ENCODE data around the gene UNC5C. TPM values are rescaled to one million over a fixed set of nuclear protein-coding genes. Genes with fewer than 3 reads are reported as not detected.

Gene UNC5C
- polyA plus RNA-seq, 1 donor, result 4.1 TPM

GRCh38 chr4:95231681-95232080 is 317.1 kb downstream of the UNC5C start:
- Histone ChIP-seq H3K27ac (ENCODE audit: low read length) (no peak overlapping the region), H3K4me1 (ENCODE audit: control insufficient read depth, insufficient read depth, low read length) (no peaks in the 10 kb centered on the region), H3K4me3 (ENCODE audit: low read length) (no peak overlapping the region), H3K9me3 (ENCODE audit: control insufficient read depth, low read depth, low read length) (no peaks in the 10 kb centered on the region), H3K27me3 (ENCODE audit: control insufficient read depth, insufficient read depth, low read length) (no peaks in the 10 kb centered on the region), H3K36me3 (ENCODE audit: control insufficient read depth, insufficient read depth, low read length) (no peaks in the 10 kb centered on the region)
- DNase-seq, result peak; percentile 14 to 42

GRCh38 chr4:95225849-95226248 is 322.9 kb downstream of the UNC5C start:
- H3K9me3 ChIP-seq (ENCODE audit: control insufficient read depth, low read depth, low read length), result no peaks in the 10 kb centered on the region
- no peak overlapping the region for H3K27ac ChIP-seq (ENCODE audit: low read length)
- H3K36me3 ChIP-seq (ENCODE audit: control insufficient read depth, insufficient read depth, low read length), result no peaks in the 10 kb centered on the region
- no peak for DNase-seq
- no peak overlapping the region for H3K4me3 ChIP-seq (ENCODE audit: low read length)
- H3K4me1 ChIP-seq (ENCODE audit: control insufficient read depth, insufficient read depth, low read length), result no peaks in the 10 kb centered on the region
- H3K27me3 ChIP-seq (ENCODE audit: control insufficient read depth, insufficient read depth, low read length), result no peaks in the 10 kb centered on the region
- WGBS (ENCODE audit: insufficient coverage, low lambda C conversion rate), result no CpG with 5 or more reads among the region's 6 CpGs

- no peaks in the 10 kb centered on the region for H3K27me3 ChIP-seq (ENCODE audit: control insufficient read depth, insufficient read depth, low read length)
- no peak overlapping the region for H3K4me3 ChIP-seq (ENCODE audit: low read length)
- no peaks in the 10 kb centered on the region for H3K4me1 ChIP-seq (ENCODE audit: control insufficient read depth, insufficient read depth, low read length)
- H3K9me3 ChIP-seq (ENCODE audit: control insufficient read depth, low read depth, low read length), result no peaks in the 10 kb centered on the region
- DNase-seq, result no peak
- H3K27ac ChIP-seq (ENCODE audit: low read length), result no peak overlapping the region
- WGBS (ENCODE audit: insufficient coverage, low lambda C conversion rate), result 100% methylated on average over 1 of the region's 3 CpGs
- H3K36me3 ChIP-seq (ENCODE audit: control insufficient read depth, insufficient read depth, low read length), result no peaks in the 10 kb centered on the region
Measured at GRCh38 chr4:95224402-95224801, 324.4 kb downstream of the UNC5C start.

- no peak for DNase-seq
Measured at GRCh38 chr4:95220205-95221175, 328.3 kb downstream of the UNC5C start.

GRCh38 chr4:95219109-95219508 is 329.7 kb downstream of the UNC5C start:
- Histone ChIP-seq H3K4me3 (ENCODE audit: low read length) (no peak overlapping the region), H3K36me3 (ENCODE audit: control insufficient read depth, insufficient read depth, low read length) (no peaks in the 10 kb centered on the region), H3K4me1 (ENCODE audit: control insufficient read depth, insufficient read depth, low read length) (no peaks in the 10 kb centered on the region), H3K27me3 (ENCODE audit: control insufficient read depth, insufficient read depth, low read length) (peaks cover 2% of the 10 kb centered on the region), H3K9me3 (ENCODE audit: control insufficient read depth, low read depth, low read length) (no peaks in the 10 kb centered on the region), H3K27ac (ENCODE audit: low read length) (no peak overlapping the region)
- 100% methylated on average over 2 of the region's 5 CpGs for WGBS (ENCODE audit: insufficient coverage, low lambda C conversion rate)
- no peak for DNase-seq

More at GRCh38 chr4:95220205-95221175, 328.3 kb downstream of the UNC5C start:
- Histone ChIP-seq H3K4me1 (ENCODE audit: control insufficient read depth, insufficient read depth, low read length) (no peaks in the 10 kb centered on the region), H3K36me3 (ENCODE audit: control insufficient read depth, insufficient read depth, low read length) (no peaks in the 10 kb centered on the region), H3K27me3 (ENCODE audit: control insufficient read depth, insufficient read depth, low read length) (peaks cover 2% of the 10 kb centered on the region), H3K27ac (ENCODE audit: low read length) (no peak overlapping the region), H3K4me3 (ENCODE audit: low read length) (no peak overlapping the region), H3K9me3 (ENCODE audit: control insufficient read depth, low read depth, low read length) (no peaks in the 10 kb centered on the region)
- no CpG with 5 or more reads among the region's 1 CpG for WGBS (ENCODE audit: insufficient coverage, low lambda C conversion rate)

- DNase-seq, result no peak
- WGBS (ENCODE audit: insufficient coverage, low lambda C conversion rate), result 100% methylated on average over 2 of the region's 2 CpGs
- H3K36me3 ChIP-seq (ENCODE audit: control insufficient read depth, insufficient read depth, low read length), result no peaks in the 10 kb centered on the region
- H3K4me1 ChIP-seq (ENCODE audit: control insufficient read depth, insufficient read depth, low read length), result no peaks in the 10 kb centered on the region
- no peak overlapping the region for H3K4me3 ChIP-seq (ENCODE audit: low read length)
- peaks cover 6% of the 10 kb centered on the region for H3K27me3 ChIP-seq (ENCODE audit: control insufficient read depth, insufficient read depth, low read length)
- no peaks in the 10 kb centered on the region for H3K9me3 ChIP-seq (ENCODE audit: control insufficient read depth, low read depth, low read length)
- no peak overlapping the region for H3K27ac ChIP-seq (ENCODE audit: low read length)
Measured at GRCh38 chr4:95217197-95217596, 331.6 kb downstream of the UNC5C start.

GRCh38 chr4:95216636-95217035 is 332.1 kb downstream of the UNC5C start:
- DNase-seq, result no peak

GRCh38 chr4:95215991-95216605 is 332.7 kb downstream of the UNC5C start:
- H3K27ac ChIP-seq (ENCODE audit: low read length), result no peak overlapping the region
- 86% methylated on average over 6 of the region's 7 CpGs for WGBS (ENCODE audit: insufficient coverage, low lambda C conversion rate)

More at GRCh38 chr4:95216636-95217035, 332.1 kb downstream of the UNC5C start:
- no peak overlapping the region for H3K27ac ChIP-seq (ENCODE audit: low read length)
- peaks cover 6% of the 10 kb centered on the region for H3K27me3 ChIP-seq (ENCODE audit: control insufficient read depth, insufficient read depth, low read length)
- no peaks in the 10 kb centered on the region for H3K4me1 ChIP-seq (ENCODE audit: control insufficient read depth, insufficient read depth, low read length)
- no peaks in the 10 kb centered on the region for H3K9me3 ChIP-seq (ENCODE audit: control insufficient read depth, low read depth, low read length)
- no peak overlapping the region for H3K4me3 ChIP-seq (ENCODE audit: low read length)
- H3K36me3 ChIP-seq (ENCODE audit: control insufficient read depth, insufficient read depth, low read length), result no peaks in the 10 kb centered on the region
- WGBS (ENCODE audit: insufficient coverage, low lambda C conversion rate), result no CpG with 5 or more reads among the region's 3 CpGs

GRCh38 chr4:95215043-95215442 is 333.7 kb downstream of the UNC5C start:
- WGBS (ENCODE audit: insufficient coverage, low lambda C conversion rate), result 100% methylated on average over 1 of the region's 5 CpGs

More at GRCh38 chr4:95215991-95216605, 332.7 kb downstream of the UNC5C start:
- no peaks in the 10 kb centered on the region for H3K4me1 ChIP-seq (ENCODE audit: control insufficient read depth, insufficient read depth, low read length)
- H3K36me3 ChIP-seq (ENCODE audit: control insufficient read depth, insufficient read depth, low read length), result no peaks in the 10 kb centered on the region
- H3K4me3 ChIP-seq (ENCODE audit: low read length), result no peak overlapping the region
- no peak for DNase-seq
- H3K27me3 ChIP-seq (ENCODE audit: control insufficient read depth, insufficient read depth, low read length), result peaks cover 6% of the 10 kb centered on the region
- no peaks in the 10 kb centered on the region for H3K9me3 ChIP-seq (ENCODE audit: control insufficient read depth, low read depth, low read length)

GRCh38 chr4:95214408-95214807 is 334.4 kb downstream of the UNC5C start:
- WGBS (ENCODE audit: insufficient coverage, low lambda C conversion rate), result 13% methylated on average over 3 of the region's 5 CpGs
- peaks cover 6% of the 10 kb centered on the region for H3K27me3 ChIP-seq (ENCODE audit: control insufficient read depth, insufficient read depth, low read length)
- no peak overlapping the region for H3K27ac ChIP-seq (ENCODE audit: low read length)
- no peaks in the 10 kb centered on the region for H3K9me3 ChIP-seq (ENCODE audit: control insufficient read depth, low read depth, low read length)
- no peaks in the 10 kb centered on the region for H3K4me1 ChIP-seq (ENCODE audit: control insufficient read depth, insufficient read depth, low read length)
- DNase-seq, result no peak
- H3K4me3 ChIP-seq (ENCODE audit: low read length), result no peak overlapping the region
- no peaks in the 10 kb centered on the region for H3K36me3 ChIP-seq (ENCODE audit: control insufficient read depth, insufficient read depth, low read length)

More at GRCh38 chr4:95215043-95215442, 333.7 kb downstream of the UNC5C start:
- Histone ChIP-seq H3K27me3 (ENCODE audit: control insufficient read depth, insufficient read depth, low read length) (peaks cover 6% of the 10 kb centered on the region), H3K27ac (ENCODE audit: low read length) (no peak overlapping the region), H3K4me3 (ENCODE audit: low read length) (no peak overlapping the region), H3K36me3 (ENCODE audit: control insufficient read depth, insufficient read depth, low read length) (no peaks in the 10 kb centered on the region), H3K4me1 (ENCODE audit: control insufficient read depth, insufficient read depth, low read length) (no peaks in the 10 kb centered on the region), H3K9me3 (ENCODE audit: control insufficient read depth, low read depth, low read length) (no peaks in the 10 kb centered on the region)
- no peak for DNase-seq

Data from large intestine (tissue), 3 donors.